Activated naive CD4-positive, alpha-beta T cell treated with anti-CD3 and anti-CD28 coated beads, Interleukin-2, amount 50 U/mL, for 72 hours (primary cell): ENCODE measurements around the gene HOXA5. TPM values are rescaled to one million over a fixed set of nuclear protein-coding genes. Genes with fewer than 3 reads are reported as not detected.

Experiments used
- ATAC-seq, 2 donors: fragments of 150-1000 bp; cut with Tn5 transposase; 2 replicates each; pipeline ENCODE4 v1.10.0; 2021; ENCODE audit warnings: mild to moderate bottlenecking in 2 of 2, moderate library complexity in 2 of 2
- DNase-seq, 2 donors: peaks; one replicate each; pipeline ENCODE4 v3.0.0; 2021 to 2022; ENCODE audit warnings: low spot score in 2 of 2
- H3K27ac Mint-ChIP-seq, 2 donors: one replicate each; pipeline ENCODE4 v1.8.0; 2022; ENCODE audit warnings: mild to moderate bottlenecking in 2 of 2, mixed read lengths in 2 of 2
- H3K36me3 Mint-ChIP-seq, 2 donors: one replicate each; pipeline ENCODE4 v1.8.0; 2022; ENCODE audit warnings: mixed read lengths in 2 of 2
- H3K9me3 Mint-ChIP-seq, 2 donors: one replicate each; pipeline ENCODE4 v1.8.0; 2022; ENCODE audit warnings: mixed read lengths in 2 of 2
- total RNA-seq, 2 donors: library from RNA; stranded (reverse); gene quantifications; one replicate each; pipeline ENCODE4 v1.2.3, GENCODE V29; 2022

Gene HOXA5
- total RNA-seq, 2 donors from 2014 or later: not detected

DNA sequence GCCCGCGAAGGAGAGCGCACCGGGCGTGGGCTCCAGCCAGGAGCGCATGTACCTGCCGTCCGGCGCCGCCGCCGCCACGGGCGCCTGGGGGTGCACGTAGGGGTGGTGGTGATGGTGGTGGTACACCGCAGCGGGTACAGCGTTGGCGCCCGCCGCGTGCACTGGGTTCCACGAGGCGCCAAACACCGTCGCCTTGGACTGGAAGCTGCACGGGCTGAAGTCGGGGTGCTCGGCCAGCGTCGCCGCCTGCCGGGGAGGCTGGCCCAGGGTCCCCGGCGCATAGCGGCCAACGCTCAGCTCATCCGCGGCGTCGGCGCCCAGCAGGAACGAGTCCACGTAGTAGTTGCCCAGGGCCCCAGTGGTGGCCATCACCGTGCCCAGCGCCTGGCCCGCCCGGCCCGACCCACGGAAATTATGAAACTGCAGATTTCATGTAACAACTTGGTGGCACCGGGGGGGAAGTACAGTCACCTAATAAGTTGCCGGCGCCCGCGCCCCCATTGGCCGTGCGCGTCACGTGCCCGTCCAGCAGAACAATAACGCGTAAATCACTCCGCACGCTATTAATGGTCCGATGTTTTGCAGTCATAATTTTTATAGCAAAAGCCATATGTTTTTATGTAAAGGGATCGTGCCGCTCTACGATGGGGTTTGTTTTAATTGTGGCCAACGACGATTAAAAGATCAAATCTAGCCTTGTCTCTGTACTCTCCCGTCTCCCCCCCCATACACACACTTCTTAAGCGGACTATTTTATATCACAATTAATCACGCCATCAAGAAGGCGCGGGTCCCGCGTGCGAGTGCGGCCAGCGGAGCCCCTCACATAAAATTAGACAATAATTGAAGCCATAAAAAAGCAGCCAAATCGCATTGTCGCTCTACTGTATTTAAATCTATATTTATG is 21.9 kb upstream of the HOXA5 start, which contains the start of gene HOXA9:
HOXA9 (minus strand) TSS at position 449 of the 907 bp plus-strand sequence; CDS start at position 369, 80 bp downstream.
- ATAC-seq: no peak
- DNase-seq: no peak
- Mint-ChIP-seq H3K27ac (peak within 1 kb of the TSS in 1 of 2 donors; percentile 94), H3K9me3 (no peaks in the 10 kb centered on the region), H3K36me3 (peaks cover 0 to 7% of the 10 kb centered on the region in 2 donors)

- Mint-ChIP-seq H3K36me3 (peaks cover 0 to 7% of the 10 kb centered on the region in 2 donors), H3K9me3 (no peaks in the 10 kb centered on the region), H3K27ac (peak overlapping the region in 1 of 2 donors; percentile 81)
- DNase-seq: no peak
- ATAC-seq: no peak
Measured at GRCh38 chr7:27164367-27165088, 21.0 kb upstream of the HOXA5 start.

DNA sequence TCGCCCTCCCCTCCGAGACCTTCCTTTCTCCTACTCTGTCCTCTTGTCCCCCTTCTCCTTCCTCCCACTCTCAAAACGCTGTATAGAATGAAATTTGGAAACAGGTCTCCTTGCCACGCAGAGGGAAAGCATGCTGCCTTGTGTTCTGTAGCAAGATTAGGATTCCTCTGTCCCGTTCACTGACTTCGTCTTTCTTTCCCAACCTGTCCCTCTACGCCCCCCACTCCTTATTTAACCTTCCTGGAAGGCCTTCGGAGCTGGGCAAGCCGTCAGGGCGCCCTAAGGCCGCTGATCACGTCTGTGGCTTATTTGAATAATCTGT is 20.5 kb upstream of the HOXA5 start:
- no peak for ATAC-seq
- H3K36me3 Mint-ChIP-seq: peaks cover 0 to 7% of the 10 kb centered on the region in 2 donors
- H3K27ac Mint-ChIP-seq: no peak overlapping the region
- no peak for DNase-seq
- H3K9me3 Mint-ChIP-seq: no peaks in the 10 kb centered on the region

- ATAC-seq (no peak), DNase-seq (no peak)
- Mint-ChIP-seq H3K27ac (no peak overlapping the region), H3K9me3 (no peaks in the 10 kb centered on the region), H3K36me3 (peaks cover 0 to 2% of the 10 kb centered on the region in 2 donors)
Measured at GRCh38 chr7:27163288-27164044, 20.0 kb upstream of the HOXA5 start.

GRCh38 chr7:27162561-27163287 is 19.2 kb upstream of the HOXA5 start:
- DNase-seq: no peak
- H3K9me3 Mint-ChIP-seq: no peaks in the 10 kb centered on the region
- no peak for ATAC-seq
- H3K36me3 Mint-ChIP-seq: no peaks in the 10 kb centered on the region
- H3K27ac Mint-ChIP-seq: no peak overlapping the region

GRCh38 chr7:27161721-27162560 is 18.5 kb upstream of the HOXA5 start:
- Mint-ChIP-seq H3K27ac (no peak overlapping the region), H3K36me3 (no peaks in the 10 kb centered on the region), H3K9me3 (no peaks in the 10 kb centered on the region)
- DNase-seq: no peak
- no peak for ATAC-seq

DNA sequence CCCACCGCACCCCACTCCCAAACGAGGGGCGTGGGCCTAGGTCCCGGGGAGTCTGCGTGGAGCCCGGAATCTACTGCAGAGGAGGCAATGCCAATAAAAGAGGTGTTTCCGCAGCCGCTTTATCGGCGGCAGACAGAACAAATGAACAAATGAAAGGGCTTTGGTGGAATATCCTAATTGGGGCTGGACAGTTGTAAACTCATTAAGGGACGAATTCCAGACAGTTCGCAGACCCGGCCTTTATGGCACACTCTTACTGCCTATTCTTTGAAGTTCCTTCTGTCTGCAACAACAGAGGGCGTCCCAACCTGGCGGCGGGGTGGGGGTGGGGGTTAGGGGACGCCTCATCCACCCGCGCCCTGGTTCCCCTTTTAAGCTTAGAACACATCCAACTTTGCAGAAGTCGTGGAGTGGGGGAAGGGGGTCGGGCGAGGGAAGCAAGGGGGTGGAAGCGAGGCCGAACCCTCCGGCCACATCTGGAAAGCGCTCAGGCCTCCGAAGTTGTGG is 17.8 kb upstream of the HOXA5 start:
- no peak for ATAC-seq
- no peaks in the 10 kb centered on the region for H3K36me3 Mint-ChIP-seq
- no peak overlapping the region for H3K27ac Mint-ChIP-seq
- H3K9me3 Mint-ChIP-seq: no peaks in the 10 kb centered on the region
- DNase-seq: no peak

GRCh38 chr7:27160546-27161213 is 17.2 kb upstream of the HOXA5 start:
- Mint-ChIP-seq H3K36me3 (no peaks in the 10 kb centered on the region), H3K27ac (no peak overlapping the region), H3K9me3 (no peaks in the 10 kb centered on the region)
- DNase-seq: peak; percentile 80 to 90
- peak; percentile 69 to 72 for ATAC-seq

GRCh38 chr7:27160145-27160545 is 16.7 kb upstream of the HOXA5 start:
- DNase-seq: no peak
- peak; percentile 12 to 36 for ATAC-seq
- H3K9me3 Mint-ChIP-seq: no peaks in the 10 kb centered on the region
- H3K27ac Mint-ChIP-seq: no peak overlapping the region
- H3K36me3 Mint-ChIP-seq: no peaks in the 10 kb centered on the region

- Mint-ChIP-seq H3K36me3 (peaks cover 4 to 5% of the 10 kb centered on the region in 2 donors), H3K9me3 (no peaks in the 10 kb centered on the region), H3K27ac (no peak overlapping the region)
- ATAC-seq (no peak), DNase-seq (no peak)
Measured at GRCh38 chr7:27159266-27160144, 16.0 kb upstream of the HOXA5 start.

- H3K36me3 Mint-ChIP-seq: peaks cover 4 to 5% of the 10 kb centered on the region in 2 donors
- DNase-seq (no peak), ATAC-seq (no peak)
- H3K9me3 Mint-ChIP-seq: no peaks in the 10 kb centered on the region
- H3K27ac Mint-ChIP-seq: no peak overlapping the region
Measured at GRCh38 chr7:27158436-27159265, 15.2 kb upstream of the HOXA5 start.

- ATAC-seq (no peak), DNase-seq (peak in 1 of 2 donors; percentile 21)
- Mint-ChIP-seq H3K27ac (peak overlapping the region in 1 of 2 donors; percentile 9), H3K36me3 (peaks cover 4 to 5% of the 10 kb centered on the region in 2 donors), H3K9me3 (no peaks in the 10 kb centered on the region)
Measured at GRCh38 chr7:27157702-27158431, 14.4 kb upstream of the HOXA5 start.
